ENCODE data around the gene STEAP1B.
A peak's percentile ranks its signal among the peaks of the same experiment; 100 is the strongest.
"Not testable (repeated sequence)": the region's sequence is repeated elsewhere in the genome, so short reads cannot be mapped to it uniquely, and the experiment has no call there.

STEAP1B gene

DNA sequence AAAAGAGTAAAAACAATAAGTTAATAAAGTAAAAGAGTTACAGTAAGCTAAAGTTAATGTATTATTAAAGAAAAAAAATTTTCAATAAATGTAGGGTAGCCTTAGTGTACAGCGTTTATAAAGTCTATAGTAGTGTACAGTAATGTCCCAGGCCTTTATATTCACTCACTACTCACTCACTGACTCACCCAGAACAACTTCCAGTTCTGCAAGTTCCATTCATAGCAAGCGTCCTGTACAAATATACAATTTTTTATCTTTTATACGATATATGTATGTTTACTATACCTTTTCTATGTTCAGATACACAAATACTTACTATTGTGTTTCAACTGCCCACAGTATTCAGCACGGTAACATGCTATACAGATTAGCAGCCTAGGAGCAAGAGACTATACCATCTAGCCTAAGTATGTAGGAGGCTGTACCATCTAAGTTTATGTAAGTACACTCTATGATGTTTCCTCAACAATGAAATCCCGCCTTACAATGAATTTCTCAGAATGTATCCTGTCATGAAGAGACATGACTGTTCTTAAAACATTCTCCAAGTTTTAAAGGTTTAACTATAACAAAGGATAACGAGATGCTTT lies 3.6 kb downstream of the STEAP1B start:
- DNase-seq: not testable (repeated sequence)

DNA sequence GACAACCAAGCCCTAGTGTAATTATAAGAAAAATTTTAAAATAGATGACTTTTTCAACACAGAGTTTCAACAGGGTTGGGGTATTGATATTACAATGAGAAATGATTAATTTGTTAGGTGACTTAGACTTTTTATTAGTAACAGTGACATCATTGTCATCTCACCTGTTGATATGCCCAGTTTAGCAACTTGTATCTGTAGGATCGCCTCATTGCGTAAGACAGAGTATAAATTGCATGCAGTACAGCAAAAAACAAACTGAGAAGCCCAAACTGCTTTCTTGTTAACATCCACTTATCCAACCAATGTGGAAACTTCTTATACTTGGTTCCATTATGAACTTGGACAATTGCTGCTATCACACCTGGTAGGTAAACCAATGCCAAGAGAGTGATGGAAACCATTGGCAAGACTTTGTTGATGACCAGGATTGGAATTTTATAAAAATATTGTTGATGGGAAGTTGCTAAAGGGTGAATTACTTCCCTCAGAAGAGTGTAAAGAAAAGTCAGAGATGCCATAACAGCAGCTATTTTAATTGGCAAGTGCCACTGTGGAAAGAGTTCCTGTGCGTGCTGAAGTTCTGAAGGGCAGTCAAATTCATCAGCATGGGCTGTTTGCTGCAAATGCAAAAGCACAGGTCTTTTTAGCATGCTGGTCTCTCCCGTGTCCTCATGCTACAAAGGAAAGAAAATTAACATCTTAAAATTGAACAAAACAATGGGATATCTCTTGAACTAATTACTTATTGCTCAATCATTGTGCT lies 6.6 kb downstream of the STEAP1B start:
- DNase-seq: not testable (repeated sequence)

DNA sequence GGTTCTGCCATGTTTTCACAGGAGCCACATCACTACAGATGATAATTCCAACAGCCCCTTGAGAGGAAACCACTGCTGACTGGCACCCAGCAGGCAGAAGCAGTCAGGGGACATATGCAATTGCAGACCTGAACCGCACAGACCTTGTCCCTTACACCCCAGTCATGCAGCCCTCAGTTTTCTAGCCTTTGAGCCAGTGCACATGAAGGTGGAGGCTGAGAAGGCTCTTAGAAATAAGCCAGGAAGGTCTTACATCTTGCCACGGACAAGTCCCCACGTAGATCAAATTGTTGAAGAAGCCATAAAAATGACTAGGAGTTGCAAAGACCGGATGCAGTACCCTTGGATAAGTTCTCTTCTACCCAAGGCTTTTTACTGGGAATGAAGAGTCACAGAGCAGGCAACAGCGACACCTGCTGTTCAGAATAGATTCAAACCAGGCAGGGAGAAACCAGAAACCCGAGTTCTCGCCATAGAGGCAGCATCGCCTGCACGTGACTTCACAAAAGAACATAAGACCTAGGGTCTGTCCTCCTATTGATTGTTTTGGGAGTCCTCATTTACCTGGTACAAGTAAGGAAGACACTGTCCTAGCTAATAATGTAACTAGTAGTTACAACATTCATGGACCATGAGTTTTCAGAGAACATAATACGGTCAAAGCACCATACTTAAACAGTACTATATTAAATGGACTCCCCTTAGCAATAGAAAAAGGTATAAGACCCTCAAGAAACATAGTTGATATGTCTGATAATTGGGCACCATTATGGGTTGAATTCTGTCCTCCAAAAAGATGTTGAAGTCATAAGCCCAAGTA lies 11.1 kb downstream of the STEAP1B start:
- peak; percentile 52 for DNase-seq

DNA sequence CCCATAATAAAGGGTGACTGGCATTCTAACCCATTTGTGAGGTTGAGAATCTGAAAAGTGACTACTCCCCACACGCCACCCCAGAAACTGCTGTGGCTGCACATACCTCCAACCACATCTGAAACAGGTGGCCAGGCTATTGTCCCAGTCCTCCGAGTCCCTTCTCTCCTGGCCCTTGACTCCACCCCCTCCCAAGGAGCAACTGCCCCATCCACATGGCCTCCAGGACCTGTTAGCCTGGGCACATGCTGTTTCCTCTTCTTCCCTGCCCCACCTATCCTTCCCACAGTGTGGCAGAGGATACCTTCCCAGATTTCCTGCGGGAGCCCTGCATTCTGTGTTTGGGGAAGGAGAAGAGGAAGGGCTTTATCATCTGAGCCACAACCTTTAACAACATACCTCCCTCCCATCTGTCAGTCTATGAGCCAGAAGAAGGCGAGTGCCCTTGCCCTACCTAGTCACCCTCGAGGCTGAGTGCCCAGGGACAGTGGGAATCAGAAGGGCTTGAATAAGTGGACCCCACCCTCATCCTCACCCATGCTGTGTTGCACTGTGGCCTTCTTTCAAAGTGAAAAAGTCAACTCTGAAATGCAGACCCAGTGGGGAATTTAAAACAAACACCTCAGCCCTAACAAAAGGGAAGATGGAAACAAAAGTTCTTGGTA lies 11.9 kb downstream of the STEAP1B start:
- DNase-seq: no peak

DNA sequence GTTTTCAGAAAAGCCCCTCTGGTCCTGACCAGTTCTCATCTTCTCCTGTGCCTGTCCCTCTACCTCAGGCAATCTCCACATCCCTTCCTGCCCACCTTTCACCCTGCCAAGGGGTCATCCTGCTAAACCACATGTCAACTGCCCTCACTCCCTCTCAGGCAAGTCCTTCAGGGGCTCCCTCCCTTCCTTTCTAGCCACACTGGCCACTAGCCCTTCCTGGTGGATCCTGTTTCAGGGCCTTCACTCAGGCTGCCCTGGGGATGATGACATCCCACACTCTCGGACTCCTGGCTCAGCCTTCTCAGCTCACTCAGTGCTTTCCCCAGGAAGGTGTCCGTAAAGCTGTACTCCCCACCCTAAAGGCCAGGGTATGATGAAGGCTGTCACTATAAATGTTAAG lies 13.4 kb downstream of the STEAP1B start:
- no peak for DNase-seq

DNA sequence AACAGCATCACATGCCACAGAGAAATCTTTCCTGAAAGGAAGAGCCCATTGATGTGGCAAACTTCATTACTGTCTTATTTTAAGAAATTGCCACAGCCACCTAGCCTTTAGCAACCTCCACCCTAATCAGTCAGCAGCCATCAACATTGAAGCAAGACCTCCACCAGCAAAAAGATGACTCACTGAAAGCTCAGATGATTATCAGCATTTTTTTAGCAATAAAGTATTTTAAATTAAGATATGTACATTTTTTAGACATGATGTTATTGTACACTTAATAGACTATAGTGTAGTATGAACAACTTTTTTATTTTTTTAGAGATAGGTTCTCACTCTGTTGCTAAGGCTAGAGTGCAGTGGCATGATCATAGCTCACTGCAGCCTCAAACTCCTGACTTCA lies 14.8 kb downstream of the STEAP1B start:
- no peak for DNase-seq

DNA sequence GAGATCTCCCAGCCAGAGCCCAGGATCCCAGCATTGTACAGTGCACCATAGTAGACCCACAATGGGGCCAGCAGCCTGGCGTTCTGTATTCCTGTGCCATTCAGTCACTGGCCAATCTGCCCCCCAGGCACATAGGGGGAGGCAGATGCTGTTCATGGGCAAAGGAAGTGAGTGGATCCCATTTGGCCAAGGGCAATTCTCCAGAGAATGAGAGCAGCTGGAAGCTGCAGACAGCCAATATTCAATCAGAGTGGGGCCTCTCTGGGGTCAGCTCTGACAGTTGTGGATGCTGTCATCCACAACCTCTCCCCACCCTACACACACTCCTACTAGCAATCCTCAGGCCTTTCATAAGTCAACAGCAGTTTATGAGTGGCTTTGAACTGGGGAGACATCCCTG lies 17.5 kb downstream of the STEAP1B start:
- no peak for DNase-seq

DNA sequence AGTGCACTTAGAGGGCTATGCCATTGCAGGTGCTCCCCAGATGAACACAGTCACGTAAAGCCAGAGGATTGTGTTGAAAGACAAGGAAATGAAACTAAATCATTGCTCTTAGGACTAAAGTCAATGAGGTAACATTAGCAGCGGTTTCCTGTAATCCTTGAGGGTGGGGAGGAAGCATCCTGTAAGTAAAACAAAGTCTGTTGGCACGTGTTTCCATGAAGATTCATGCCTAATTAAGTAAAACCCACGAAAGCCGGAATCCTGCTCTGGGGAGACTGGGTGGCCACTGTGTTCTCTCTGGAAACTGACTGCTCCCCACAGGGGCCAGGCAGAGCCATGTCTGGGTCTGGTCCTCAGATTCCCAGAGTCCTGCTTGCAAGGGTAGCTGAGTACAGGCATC lies 18.3 kb downstream of the STEAP1B start:
- no peak for DNase-seq

DNA sequence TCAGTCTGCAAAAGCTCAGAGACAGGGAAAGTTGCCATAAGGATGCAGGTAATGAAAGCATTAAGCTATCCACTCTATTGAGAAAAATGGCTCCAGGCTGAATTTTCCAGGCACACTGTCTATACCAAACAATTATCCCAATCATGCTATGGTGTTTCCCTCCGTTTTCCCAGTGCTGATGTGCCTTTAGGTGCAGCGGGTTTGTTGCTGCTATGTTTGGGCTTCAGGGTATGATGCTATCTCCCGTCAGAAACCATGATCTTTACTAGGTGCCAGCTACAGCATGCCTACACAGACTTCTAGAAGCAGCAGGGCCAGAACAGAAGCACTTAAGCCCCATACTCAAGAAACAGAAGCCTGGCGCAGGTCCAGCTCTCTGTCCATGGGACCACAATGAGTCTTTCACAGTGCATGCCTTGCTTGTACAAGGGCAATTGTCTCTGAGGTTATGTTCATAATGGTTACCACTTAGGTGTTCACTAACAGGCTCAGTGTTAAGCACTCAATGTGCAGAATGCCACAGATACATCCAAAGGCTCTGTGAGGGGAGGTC lies 19.4 kb downstream of the STEAP1B start:
- DNase-seq: no peak

DNA sequence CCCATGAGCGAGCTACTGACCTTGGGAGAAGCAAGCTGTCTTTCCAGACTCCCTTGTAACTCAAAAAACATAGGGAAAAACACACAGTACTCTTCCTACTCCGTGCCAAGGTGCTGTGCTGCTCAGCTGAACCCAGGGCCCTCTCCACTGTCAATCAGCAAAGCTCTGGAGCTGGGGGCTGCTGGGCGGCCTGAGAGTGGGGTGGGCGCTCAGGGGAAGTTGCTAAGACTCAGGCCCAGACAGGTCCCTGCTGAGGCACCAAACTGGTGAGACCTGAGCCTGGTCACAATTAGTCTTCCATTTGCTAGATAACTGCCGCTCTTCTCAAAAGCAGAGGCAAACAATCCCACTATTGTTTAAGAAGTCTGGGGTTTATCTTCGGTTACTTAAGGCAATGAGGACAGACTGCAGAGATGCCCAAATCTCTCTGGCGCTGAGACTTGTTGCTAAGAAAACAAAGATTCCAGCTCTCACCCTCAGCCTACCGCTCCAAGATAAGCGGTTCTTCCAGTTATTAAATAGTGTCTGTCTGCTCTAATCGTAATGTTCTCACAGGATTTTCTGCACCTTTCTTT lies 22.0 kb downstream of the STEAP1B start:
- no peak for DNase-seq

DNA sequence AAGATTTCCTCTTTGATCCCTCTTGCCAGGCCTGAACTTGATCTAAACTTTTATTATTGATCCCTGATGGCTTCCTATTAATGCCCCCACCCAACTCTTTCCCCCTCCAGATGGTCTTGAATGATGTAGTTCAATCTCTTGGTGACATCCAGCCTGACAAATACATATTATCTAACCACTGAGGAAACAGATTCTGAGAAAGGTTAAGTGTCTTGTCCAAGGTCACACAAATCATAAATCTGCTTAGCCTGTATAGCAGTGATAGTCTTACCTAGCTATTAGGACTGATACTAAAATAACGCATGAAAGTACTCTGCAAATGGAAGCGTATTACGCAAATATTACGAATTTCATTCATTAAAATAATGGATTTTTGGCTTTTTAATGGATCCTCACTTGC lies 22.7 kb downstream of the STEAP1B start:
- no peak for DNase-seq

DNA sequence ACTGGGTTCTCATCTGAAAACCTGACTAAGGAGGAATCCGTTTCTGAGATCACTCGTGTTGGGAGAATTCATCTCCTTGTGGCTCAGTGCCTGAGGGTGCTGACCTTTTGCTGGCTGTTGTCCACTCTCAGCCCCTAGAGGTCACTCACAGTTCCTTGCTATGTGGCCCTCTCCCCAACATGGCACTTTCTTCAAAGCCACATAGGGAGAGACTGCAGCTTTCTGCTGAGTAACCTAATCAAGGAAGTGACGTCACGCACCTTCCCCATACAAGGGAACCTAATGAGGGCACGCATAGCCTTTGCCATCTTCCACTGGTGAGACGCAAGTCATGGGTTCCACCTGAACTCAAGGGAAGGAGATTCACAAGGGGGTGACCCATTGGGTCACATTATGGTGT lies 23.2 kb downstream of the STEAP1B start:
- DNase-seq: no peak

DNA sequence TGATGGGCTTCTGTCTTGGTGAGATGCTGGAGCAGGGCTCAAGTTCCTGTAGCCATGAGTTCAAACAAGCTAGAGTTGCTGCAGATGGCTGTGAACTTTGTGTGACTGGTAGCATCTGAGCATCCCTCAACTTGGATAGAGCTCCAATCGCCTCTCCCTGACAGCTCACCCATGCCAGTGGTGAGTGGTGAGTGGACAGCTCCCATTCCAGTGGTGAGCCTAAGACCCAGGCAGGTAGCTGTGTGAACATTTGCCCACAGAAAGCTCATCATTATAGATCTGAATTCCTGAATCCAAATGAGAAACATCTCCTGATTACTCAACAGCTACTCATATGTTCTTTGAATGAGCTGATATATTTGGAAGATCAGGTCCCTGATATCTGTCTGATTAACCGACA lies 25.3 kb downstream of the STEAP1B start:
- DNase-seq: no peak

DNA sequence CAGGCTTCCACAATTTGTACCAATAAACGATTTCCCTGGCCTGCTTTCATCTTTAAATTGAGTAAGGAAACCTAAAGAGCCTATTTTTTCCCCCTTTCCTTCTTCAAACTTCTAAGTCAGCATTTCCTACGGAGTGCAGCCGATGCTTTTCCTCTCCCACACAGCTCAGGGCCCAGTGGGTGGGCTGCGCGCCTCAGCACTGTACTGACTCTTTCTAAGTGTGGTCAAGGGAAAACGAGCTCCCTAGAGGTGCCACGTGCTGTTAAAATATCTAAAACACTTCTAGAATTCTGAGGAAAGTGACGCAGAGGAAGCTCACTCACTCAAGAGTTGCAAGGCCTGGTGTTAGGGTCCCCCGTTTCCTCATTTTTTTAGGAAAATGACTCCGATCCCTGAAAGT lies 29.0 kb downstream of the STEAP1B start:
- no peak for DNase-seq

DNA sequence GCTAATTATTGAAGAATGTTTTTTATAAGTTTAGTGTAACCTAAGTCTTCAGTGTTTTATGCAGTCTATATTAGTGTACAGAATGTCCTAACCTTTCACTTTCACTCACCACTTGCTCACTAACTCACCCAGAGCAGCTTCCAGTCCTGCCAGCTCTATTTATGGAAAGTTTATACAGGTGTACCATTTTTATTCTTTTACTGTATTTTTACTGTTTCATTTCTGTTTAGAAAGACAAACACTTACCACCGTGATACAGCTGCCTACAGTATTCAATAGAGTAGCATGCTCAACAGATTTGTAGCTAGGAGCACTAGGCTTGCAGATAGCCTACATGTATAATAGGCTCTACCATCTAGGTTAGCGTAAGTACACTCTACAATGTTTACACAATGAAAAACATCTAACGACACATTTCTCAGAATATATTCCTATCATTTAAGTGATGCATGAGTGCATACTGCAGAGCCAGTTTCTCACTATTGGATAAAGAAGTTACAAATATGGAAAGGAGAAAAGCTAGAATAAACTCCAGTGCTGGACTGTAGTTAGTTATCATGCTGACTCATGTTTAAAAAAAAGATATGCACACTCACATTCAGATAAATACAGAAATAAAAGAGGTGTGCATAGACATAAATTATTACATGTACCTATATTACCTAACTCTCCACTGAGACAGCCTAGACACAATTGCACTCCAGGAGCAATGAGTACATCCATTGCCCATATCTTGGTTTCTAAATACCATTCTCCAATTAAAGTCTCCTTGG lies 30.4 kb downstream of the STEAP1B start:
- DNase-seq: no peak

DNA sequence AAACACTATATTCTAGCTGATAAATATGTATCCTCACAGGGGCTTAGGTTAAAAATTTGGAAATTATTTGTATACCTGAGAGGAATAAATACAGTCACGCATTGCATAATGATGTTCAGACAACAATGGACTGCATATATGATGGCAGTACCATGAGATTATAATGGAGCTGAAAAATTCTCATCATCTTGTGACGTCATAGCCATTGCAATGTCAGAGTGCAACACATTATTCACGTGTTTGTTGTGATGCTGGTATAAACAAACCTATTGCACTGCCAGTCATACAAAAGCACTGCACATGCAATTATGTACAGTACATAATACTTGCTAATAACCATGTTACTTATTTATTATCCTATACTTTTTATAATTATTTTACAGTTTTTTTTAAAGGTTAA lies 31.4 kb downstream of the STEAP1B start:
- no peak for DNase-seq

DNA sequence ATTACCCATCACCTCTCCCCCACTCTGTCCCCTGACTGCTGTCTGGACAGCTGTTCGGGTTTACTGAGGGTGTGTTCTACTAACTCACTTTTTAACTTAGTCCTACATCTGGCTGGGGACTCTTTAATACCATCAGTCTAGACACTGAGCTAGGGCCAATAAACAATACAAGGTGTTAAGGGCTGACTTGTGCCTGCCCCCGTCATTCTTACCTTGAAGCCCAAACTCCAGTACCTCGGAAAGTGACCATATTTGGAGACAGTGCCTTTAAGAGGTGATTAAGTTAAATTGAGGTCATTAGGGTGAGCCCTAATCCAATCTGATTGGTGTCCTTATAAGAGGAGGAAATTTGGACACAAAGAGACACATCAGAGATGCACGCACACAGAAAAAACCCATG lies 35.7 kb downstream of the STEAP1B start:
- DNase-seq: no peak

DNA sequence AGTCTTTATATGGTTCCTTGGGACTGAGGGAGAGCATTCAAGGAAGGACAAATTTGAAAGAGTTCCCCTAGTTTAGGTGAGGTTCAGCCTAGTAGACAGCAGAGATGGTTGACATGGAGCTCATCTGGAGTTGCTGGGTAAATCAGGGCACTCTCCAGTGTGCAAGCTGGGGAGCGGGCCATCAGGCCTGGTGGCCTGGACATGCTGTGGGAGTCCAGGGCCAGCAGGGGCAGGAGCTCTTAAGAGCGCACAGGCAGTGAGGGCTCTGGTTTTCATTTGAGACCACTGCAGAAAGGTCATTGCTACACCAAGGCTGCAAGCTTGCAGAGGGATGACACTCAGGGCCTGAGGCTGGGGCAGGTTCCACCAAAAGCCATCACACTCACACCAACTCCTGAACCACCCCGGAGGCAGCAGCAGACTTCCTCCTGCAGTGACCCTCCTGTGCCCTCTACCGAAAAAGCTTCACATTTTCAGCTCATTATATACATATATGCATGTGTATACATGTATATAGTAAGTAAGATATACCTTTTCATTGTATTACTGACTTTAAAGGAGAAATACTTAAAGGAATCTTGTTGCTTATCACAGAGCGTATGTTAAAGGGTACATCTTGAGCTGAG lies 39.5 kb downstream of the STEAP1B start:
- no peak for DNase-seq

DNA sequence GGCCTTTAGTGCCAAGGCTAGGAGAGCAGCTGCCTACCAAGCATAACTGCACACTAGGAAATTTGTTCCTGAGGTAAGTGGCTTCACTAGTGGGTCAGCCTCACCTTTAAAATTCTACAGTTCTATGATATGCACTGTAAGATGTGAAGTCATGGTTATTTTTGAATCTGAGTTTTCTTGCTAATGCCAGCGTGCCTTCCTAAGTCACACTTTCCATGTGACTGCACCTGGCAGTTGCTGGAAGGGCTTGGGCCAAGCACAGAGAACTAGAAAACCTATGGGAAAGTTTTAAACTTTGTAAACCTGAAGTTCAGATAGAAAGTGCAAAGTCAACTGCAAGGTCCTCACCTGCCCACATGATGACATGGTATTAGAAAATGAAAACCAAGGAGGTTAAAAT lies 42.5 kb downstream of the STEAP1B start:
- no peak for DNase-seq

DNA sequence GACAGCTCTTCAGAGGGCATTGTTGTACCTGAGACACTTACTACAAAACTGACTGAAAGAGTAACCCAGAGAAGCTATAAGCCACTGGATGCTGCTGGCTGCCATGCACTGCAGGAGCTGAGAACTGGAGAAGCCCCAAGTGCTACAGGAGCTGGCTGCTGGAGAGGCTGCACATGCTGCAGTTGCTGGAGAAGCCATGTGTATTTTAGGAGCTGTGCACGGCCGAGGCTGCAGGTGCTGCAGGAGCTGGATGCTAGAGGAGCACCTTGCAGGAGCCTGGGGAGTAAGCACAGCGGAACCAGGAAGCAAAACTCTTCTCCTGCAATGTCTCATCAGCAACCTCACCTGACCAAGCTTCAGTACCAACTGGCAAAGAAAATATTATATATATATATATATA lies 45.5 kb downstream of the STEAP1B start:
- no peak for DNase-seq

DNA sequence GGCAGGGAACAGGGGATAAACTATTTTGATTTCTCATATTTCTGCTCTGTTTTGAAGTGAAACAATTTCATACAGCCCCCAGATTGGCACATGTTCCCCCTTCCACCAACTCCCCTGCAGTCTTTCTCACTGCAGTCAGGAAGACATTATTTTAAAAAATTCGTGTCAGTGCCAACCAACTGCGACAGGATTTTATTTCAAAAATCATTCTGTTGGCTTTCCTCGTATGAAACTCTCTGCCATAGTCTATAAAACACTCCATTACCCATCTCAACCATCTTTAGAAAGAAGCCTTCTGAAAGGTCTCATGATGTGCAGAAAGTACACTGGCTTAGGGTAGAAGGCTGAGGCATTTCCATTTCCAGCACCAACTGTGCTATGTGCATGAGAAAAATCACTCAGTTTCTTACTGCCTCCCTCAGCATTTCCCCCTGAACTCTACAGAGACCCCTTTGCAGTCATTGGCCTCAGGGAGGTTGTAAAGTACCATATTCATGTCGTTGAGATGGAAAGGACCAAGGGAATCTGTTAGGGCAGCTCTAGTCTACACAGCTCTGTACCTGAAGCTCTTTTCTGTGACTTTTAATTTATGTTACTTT lies 46.9 kb downstream of the STEAP1B start:
- DNase-seq: no peak

Data from NCI-H1417 treated with DMSO at 0.1 percent for 48 hours (cell line).